Cardiac muscle cell (in vitro differentiated cells and primary cell): ENCODE measurements around the gene S100B. TPM values are rescaled to one million over a fixed set of nuclear protein-coding genes. Genes with fewer than 3 reads are reported as not detected.
A peak's percentile ranks its signal among the peaks of the same experiment; 100 is the strongest.
"Not testable (repeated sequence)": the region's sequence is repeated elsewhere in the genome, so short reads cannot be mapped to it uniquely, and the experiment has no call there.

ENCODE experiments used
- DNase-seq, 2 donors: peaks; one replicate each; pipeline versions ENCODE4 v3.0.0 to v3.0.0-alpha.2; 2010 to 2017; ENCODE audit warnings: low read depth in 1 of 2, low spot score in 1 of 2
- H3K27ac ChIP-seq: fragments of 200-600 bp; sonication (generic); 2 replicates; pipeline ENCODE4 v1.5.1; 2016
- H3K27me3 ChIP-seq: fragments of 200-600 bp; sonication (generic); 2 replicates; pipeline ENCODE4 v1.6.0; 2016; ENCODE audit warnings: control low read depth
- H3K36me3 ChIP-seq: fragments of 200-600 bp; sonication (generic); 2 replicates; pipeline ENCODE4 v1.5.1; 2016; ENCODE audit warnings: control low read depth
- H3K4me1 ChIP-seq: fragments of 200-600 bp; sonication (generic); 2 replicates; pipeline ENCODE4 v1.8.1; 2017; ENCODE audit warnings: low read depth, mild to moderate bottlenecking, mixed run types
- H3K4me3 ChIP-seq: fragments of 200-600 bp; sonication (generic); 2 replicates; pipeline ENCODE4 v1.5.1; 2016; ENCODE audit warnings: mild to moderate bottlenecking
- H3K9me3 ChIP-seq: fragments of 200-600 bp; sonication (generic); 2 replicates; pipeline ENCODE4 v1.5.1; 2017; ENCODE audit warnings: low read depth, mild to moderate bottlenecking, control low read depth
- CTCF ChIP-seq: IDR thresholded peaks from 2 replicates; pipeline ENCODE4 v1.5.1; 2012; ENCODE audit warnings: low read depth, mild to moderate bottlenecking, low read length
- polyA plus RNA-seq: library from polyadenylated mRNA; unstranded; fragments of >200 nt; fragmentation: Nextera tagmentation; extraction: Ambion mirVana; gene quantifications from 2 replicates; pipeline ENCODE4 v1.2.1, GENCODE V29; 2016
- total RNA-seq: library from RNA; depleted of rRNA; stranded (reverse); fragments of >200 nt; gene quantifications from 2 replicates; pipeline ENCODE4 v1.2.3, GENCODE V29; 2016

The S100B gene
- total and polyA plus RNA-seq, 2 experiments from 2014 or later: 0.16 to 0.21 TPM

- H3K27me3 ChIP-seq: no peaks in the 10 kb centered on the region
- H3K9me3 ChIP-seq: no peaks in the 10 kb centered on the region
- H3K4me3 ChIP-seq: peak overlapping the region; percentile 71
- H3K27ac ChIP-seq: peak overlapping the region; percentile 97
- no peak for DNase-seq
- no peak for TF ChIP-seq CTCF
- H3K36me3 ChIP-seq: no peaks in the 10 kb centered on the region
- peaks cover 11% of the 10 kb centered on the region for H3K4me1 ChIP-seq
Measured at GRCh38 chr21:46634427-46634826, 29.5 kb upstream of the S100B start.

- H3K27me3 ChIP-seq: no peaks in the 10 kb centered on the region
- H3K9me3 ChIP-seq: no peaks in the 10 kb centered on the region
- no peak for TF ChIP-seq CTCF
- H3K36me3 ChIP-seq: no peaks in the 10 kb centered on the region
- no peak overlapping the region for H3K27ac ChIP-seq
- no peak overlapping the region for H3K4me3 ChIP-seq
- DNase-seq: no peak
- H3K4me1 ChIP-seq: peaks cover 11% of the 10 kb centered on the region
Measured at GRCh38 chr21:46633566-46633965, 28.7 kb upstream of the S100B start.

DNA sequence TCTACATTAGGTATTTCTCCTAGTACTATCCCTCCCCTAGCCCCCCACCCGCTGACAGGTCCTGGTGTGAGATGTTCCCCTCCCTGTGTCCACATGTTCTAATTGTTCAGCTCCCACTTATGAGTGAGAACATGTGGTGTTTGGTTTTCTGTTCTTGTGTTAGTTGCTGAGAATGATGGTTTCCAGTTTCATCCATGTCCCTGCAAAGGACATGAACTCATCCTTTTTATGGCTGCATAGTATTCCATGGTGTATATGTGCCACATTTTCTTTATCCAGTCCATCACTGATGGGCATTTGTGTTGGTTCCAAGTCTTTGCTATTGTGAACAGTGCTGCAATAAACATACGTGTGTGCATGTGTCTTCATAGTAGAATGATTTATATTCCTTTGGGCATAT, 26.0 kb upstream of the S100B start:
- not testable (repeated sequence) for H3K27me3 ChIP-seq, H3K4me3 ChIP-seq, H3K9me3 ChIP-seq, DNase-seq, H3K27ac ChIP-seq, H3K36me3 ChIP-seq, H3K4me1 ChIP-seq

- Histone ChIP-seq H3K4me3 (no peak overlapping the region), H3K9me3 (no peaks in the 10 kb centered on the region), H3K4me1 (no peaks in the 10 kb centered on the region), H3K27ac (no peak overlapping the region), H3K36me3 (no peaks in the 10 kb centered on the region), H3K27me3 (no peaks in the 10 kb centered on the region)
- no peak for DNase-seq
- no peak for TF ChIP-seq CTCF
Measured at GRCh38 chr21:46628868-46629267, 24.0 kb upstream of the S100B start.

- H3K36me3 ChIP-seq: no peaks in the 10 kb centered on the region
- H3K27me3 ChIP-seq: no peaks in the 10 kb centered on the region
- no peak overlapping the region for H3K4me3 ChIP-seq
- no peak for TF ChIP-seq CTCF
- no peaks in the 10 kb centered on the region for H3K4me1 ChIP-seq
- H3K27ac ChIP-seq: no peak overlapping the region
- no peak for DNase-seq
- no peaks in the 10 kb centered on the region for H3K9me3 ChIP-seq
Measured at GRCh38 chr21:46627726-46628125, 22.8 kb upstream of the S100B start.

- Histone ChIP-seq H3K4me3 (no peak overlapping the region), H3K4me1 (no peaks in the 10 kb centered on the region), H3K9me3 (no peaks in the 10 kb centered on the region), H3K36me3 (no peaks in the 10 kb centered on the region), H3K27me3 (no peaks in the 10 kb centered on the region), H3K27ac (no peak overlapping the region)
- TF ChIP-seq CTCF: no peak
- no peak for DNase-seq
Measured at GRCh38 chr21:46626975-46627501, 22.2 kb upstream of the S100B start.
